Pancreas (tissue), 10 donors: ENCODE results near the gene SNUPN. TPM values are rescaled to one million over a fixed set of nuclear protein-coding genes. Genes with fewer than 3 reads are reported as not detected.

Experiments used
- ATAC-seq, 4 donors: fragments of 200-7000 bp; cut with Tn5 transposase; one replicate each; pipeline versions ENCODE4 v1.8.0 to v1.9.1; 2020; ENCODE audit warnings: mild to moderate bottlenecking in 4 of 4, moderate library complexity in 4 of 4
- DNase-seq, 6 donors: peaks; one replicate each; pipeline ENCODE4 v3.0.0-alpha.2; 2020
- FAIRE-seq: peaks from 2 replicates; lab custom pipeline; 2012; peaks lifted over from hg19 to GRCh38; lab: Jason Lieb, UNC
- H3K27ac ChIP-seq, 4 donors: fragments of 200-600 bp; sonication (generic); 1 replicate in 3 of 4; 2 replicates in 1 of 4; pipeline versions ENCODE4 v1.5.0 to v1.8.0; 2020
- H3K27me3 ChIP-seq, 4 donors: fragments of 200-600 bp; one replicate each; pipeline ENCODE4 v1.8.0; 2021
- H3K36me3 ChIP-seq, 3 donors: fragments of 200-600 bp; sonication (generic) in 1 of 3; one replicate each; pipeline versions ENCODE4 v1.5.0 to v1.8.0; 2020 to 2021
- H3K4me1 ChIP-seq, 3 donors: fragments of 200-600 bp; one replicate each; pipeline ENCODE4 v1.8.0; 2021
- H3K4me3 ChIP-seq, 4 donors: fragments of 200-600 bp; sonication (generic) in 2 of 4; one replicate each; pipeline versions ENCODE4 v1.5.0 to v1.8.0; 2020 to 2021
- H3K9me3 ChIP-seq, 4 donors: fragments of 200-600 bp; one replicate each; pipeline ENCODE4 v1.8.0; 2021
- WGBS, 2 donors: extraction: QIAGEN DNeasy Blood & Tissue Kit; methylation state at CpG; one replicate each; pipeline ENCODE4 v1.1.7; 2013; 5-methylcytosine and 5-hydroxymethylcytosine counted together
- intact Hi-C, 3 donors: fragments of 100-400 bp; cut with DNase I; formaldehyde crosslinking; loops; one replicate each; pipeline versions ENCODE4 v1.11.1 to v1.14.2; 2022
- polyA plus RNA-seq, 2 donors: library from polyadenylated mRNA; stranded (reverse); fragments of 200-250 nt; gene quantifications; one replicate each; pipeline ENCODE4 v1.2.3, GENCODE V29; 2013
- total RNA-seq, 6 donors: library from RNA; stranded (reverse); fragmentation: NEBNext Ultra II Directional in 4 of 6; extraction: Animal tissue kit (Norgen Biotek cat#: 25700) in 4 of 6; gene quantifications; one replicate each; pipeline versions ENCODE4 v1.2.1 to v1.2.4, GENCODE V29; 2021 to 2023
- TF ChIP-seq, protein P1 (sequence below), 4 donors: fragments of 200-600 bp; sonication (generic) in 3 of 4; IDR thresholded peaks; one replicate each; pipeline versions ENCODE4 v1.5.0 to v1.8.0; 2021; ENCODE audit warnings: antibody characterized with exemption in 4 of 4
- donor health status: healthy with polysubstance abuse.
- donor health status: DM: no; HTN: no; CAD: no; lungs with moderate emphysema.
- donor health status: DM: no; HTN: no; CAD: no.
- donor health status: control.
- donor health status: control.
- donor health status: Bipolar disorder and iron deficiency.
- donor health status: DM: yes; HTN: yes; CAD: no.
- donor health status: DM: no; HTN: no; CAD: no.
- donor health status: DM: no; HTN: no; CAD: no.
- donor health status: DM: yes; HTN: yes; CAD: no.

Gene SNUPN
- total and polyA plus RNA-seq, 8 donors, result 5.1 to 13.1 (median 7.9) TPM

DNA sequence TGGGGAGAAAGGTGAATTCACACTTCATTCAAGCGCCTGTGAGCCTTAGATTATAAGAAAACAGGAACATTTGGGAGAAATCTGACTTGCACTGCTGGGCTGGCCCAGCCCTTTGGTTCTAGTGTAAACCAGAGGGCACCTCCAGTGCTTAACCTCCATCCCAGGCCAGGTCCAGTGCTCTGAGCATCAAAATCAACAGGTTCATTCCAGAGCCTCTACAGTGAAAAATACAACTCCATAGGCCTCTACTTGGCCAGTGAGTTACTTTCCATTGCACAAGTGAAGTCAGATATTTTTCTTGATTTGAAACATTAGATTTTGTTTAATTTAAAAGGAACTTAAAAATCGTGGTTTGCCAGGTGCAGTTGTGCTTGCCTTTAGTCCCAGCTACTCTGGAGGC is 3.0 kb downstream of the SNUPN start:
- intact Hi-C loops, result loop anchor here in 1 of 3 donors (10.0 kb wide), 1 partner anchor 62 kb away; no protein-coding TSS in a partner anchor
- DNase-seq (no peak), FAIRE-seq (no peak), ATAC-seq (no peak)
- TF ChIP-seq, protein P1, sequence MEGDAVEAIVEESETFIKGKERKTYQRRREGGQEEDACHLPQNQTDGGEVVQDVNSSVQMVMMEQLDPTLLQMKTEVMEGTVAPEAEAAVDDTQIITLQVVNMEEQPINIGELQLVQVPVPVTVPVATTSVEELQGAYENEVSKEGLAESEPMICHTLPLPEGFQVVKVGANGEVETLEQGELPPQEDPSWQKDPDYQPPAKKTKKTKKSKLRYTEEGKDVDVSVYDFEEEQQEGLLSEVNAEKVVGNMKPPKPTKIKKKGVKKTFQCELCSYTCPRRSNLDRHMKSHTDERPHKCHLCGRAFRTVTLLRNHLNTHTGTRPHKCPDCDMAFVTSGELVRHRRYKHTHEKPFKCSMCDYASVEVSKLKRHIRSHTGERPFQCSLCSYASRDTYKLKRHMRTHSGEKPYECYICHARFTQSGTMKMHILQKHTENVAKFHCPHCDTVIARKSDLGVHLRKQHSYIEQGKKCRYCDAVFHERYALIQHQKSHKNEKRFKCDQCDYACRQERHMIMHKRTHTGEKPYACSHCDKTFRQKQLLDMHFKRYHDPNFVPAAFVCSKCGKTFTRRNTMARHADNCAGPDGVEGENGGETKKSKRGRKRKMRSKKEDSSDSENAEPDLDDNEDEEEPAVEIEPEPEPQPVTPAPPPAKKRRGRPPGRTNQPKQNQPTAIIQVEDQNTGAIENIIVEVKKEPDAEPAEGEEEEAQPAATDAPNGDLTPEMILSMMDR (IDR thresholded peaks at IDR 0.05), result no peak
- no peak overlapping the region for H3K4me3 ChIP-seq
- H3K36me3 ChIP-seq, result peaks cover 0 to 3% (median 0%) of the 10 kb centered on the region in 3 donors
- H3K27ac ChIP-seq, result no peak overlapping the region
- no peaks in the 10 kb centered on the region for H3K27me3 ChIP-seq
- H3K9me3 ChIP-seq, result no peaks in the 10 kb centered on the region
- peaks cover 0 to 9% (median 3%) of the 10 kb centered on the region in 3 donors for H3K4me1 ChIP-seq
- WGBS, 2 donors, result 61 to 71% methylated on average over 2 of the region's 2 CpGs

DNA sequence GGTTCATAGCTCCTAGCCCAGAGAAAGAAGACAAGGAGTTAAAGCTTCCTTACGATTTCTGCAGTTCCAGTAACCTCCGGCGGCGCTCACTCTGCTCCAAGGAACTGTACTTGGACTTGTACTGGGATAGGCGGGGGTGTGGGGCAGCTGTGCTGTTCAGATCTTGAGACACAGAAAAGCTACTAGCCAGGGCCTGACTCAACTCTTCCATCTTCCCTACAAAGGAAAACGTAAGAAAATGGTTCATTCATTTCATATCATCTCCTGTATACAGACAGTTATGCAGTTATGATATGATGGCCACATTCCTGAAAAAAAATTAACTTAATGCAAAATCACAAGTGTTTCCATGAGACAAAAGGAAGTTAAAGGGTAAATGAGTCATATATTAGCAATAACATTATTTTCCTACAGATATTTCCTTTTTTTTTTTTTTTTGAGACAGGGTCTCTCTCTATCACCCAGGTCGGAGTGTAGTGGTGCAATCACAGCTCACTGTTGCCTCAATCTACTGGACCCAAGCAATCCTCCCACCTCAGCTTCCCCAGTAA is 4.6 kb downstream of the SNUPN start:
- TF ChIP-seq, protein P1 (IDR thresholded peaks at IDR 0.05), result no peak
- WGBS, 2 donors, result 69 to 72% methylated on average over 7 of the region's 7 CpGs
- DNase-seq (peak in 2 of 6 donors; percentile 28 to 34), ATAC-seq (peak in 1 of 4 donors; percentile 25), FAIRE-seq (no peak)
- H3K36me3 ChIP-seq, result peaks cover 0 to 17% (median 4%) of the 10 kb centered on the region in 3 donors
- H3K27ac ChIP-seq, result peak overlapping the region in 2 of 4 donors; percentile 9 to 44
- no peaks in the 10 kb centered on the region for H3K27me3 ChIP-seq
- peaks cover 0 to under 1% (median 0%) of the 10 kb centered on the region in 3 donors for H3K4me1 ChIP-seq
- no peaks in the 10 kb centered on the region for H3K9me3 ChIP-seq
- H3K4me3 ChIP-seq, result no peak overlapping the region
- intact Hi-C loops, result loop anchor here in 1 of 3 donors (10.0 kb wide), 1 partner anchor 64 kb away; no protein-coding TSS in a partner anchor

DNA sequence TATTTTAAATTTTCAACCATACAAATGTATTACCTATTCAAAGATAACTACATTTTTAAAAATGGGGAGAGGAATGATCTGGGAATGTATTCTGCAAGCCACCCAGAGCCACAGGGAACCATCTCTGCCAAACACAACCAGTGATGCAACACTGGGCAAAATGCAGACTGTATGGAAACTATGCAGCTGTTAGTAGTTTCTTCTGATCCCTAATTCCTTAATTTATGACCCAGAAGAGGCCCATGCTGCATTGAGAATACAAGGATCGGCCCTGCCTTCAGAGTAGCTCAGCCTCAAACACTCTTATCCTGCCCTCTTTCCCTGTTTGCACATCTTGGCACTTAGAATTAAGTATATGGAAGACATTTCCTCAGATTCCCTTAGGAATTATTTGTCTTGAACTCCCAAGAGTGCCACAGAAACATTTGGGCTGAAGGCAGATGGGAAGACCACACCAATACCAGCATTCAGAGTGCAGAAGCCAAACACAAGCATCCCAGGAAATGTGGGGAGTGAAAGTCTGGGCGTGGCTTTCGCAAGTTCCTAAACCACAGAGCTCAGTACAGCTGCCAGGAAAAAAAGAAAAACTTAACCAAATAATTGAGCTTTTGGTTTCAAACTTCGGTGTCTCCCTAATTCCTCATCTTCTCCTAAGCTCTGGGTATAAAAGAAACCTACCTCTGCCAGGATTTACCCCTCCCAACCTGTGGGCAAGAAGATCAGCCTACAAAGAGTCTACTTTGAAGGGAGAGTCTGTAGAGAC is 5.3 kb downstream of the SNUPN start:
- Histone ChIP-seq H3K9me3 (no peaks in the 10 kb centered on the region), H3K27ac (peak overlapping the region in 1 of 4 donors; percentile 44), H3K36me3 (peaks cover 0 to 18% (median 4%) of the 10 kb centered on the region in 3 donors), H3K27me3 (no peaks in the 10 kb centered on the region), H3K4me3 (no peak overlapping the region), H3K4me1 (no peaks in the 10 kb centered on the region)
- intact Hi-C loops, result loop anchor here in 1 of 3 donors (10.0 kb wide), 1 partner anchor 65 kb away; no protein-coding TSS in a partner anchor
- DNase-seq, result no peak
- ATAC-seq, result peak in 1 of 4 donors; percentile 37
- no peak for FAIRE-seq
- WGBS, 2 donors, result 71 to 91% methylated on average over 4 of the region's 4 CpGs
- TF ChIP-seq, protein P1 (IDR thresholded peaks at IDR 0.05), result no peak

DNA sequence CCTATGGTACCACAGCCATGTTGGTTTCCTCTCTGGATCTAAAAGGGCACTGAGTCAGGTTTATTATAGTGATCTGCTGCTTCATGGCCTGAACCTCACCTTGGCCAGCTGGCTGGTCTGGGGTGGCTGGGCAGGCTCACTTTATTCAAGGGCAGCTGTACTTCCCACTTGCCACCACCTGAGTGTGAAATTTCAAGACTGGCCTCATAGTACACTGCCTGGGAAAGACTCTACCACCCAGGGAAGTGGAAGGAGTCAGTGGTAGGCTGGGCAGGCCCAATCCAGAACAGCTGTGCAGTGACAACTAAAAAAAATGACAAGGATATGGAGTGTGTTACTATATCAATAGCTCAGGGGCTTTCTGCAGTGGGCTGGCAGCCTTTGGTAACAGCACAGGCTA is 8.8 kb downstream of the SNUPN start:
- TF ChIP-seq, protein P1 (IDR thresholded peaks at IDR 0.05), result no peak
- Histone ChIP-seq H3K36me3 (peaks cover 0 to 29% (median 4%) of the 10 kb centered on the region in 3 donors), H3K27me3 (no peaks in the 10 kb centered on the region), H3K4me3 (no peak overlapping the region), H3K9me3 (no peaks in the 10 kb centered on the region), H3K4me1 (no peaks in the 10 kb centered on the region), H3K27ac (no peak overlapping the region)
- no peak for FAIRE-seq
- intact Hi-C loops, result no loop called here
- no peak for DNase-seq
- ATAC-seq, result no peak
